Retina (tissue), 1 donor: ENCODE measurements around the gene NAALADL2.
"Not testable (repeated sequence)": the region's sequence is repeated elsewhere in the genome, so short reads cannot be mapped to it uniquely, and the experiment has no call there.

Experiments
- DNase-seq: peaks from one replicate; pipeline ENCODE4 v3.0.0-alpha.2; 2016

Gene NAALADL2

DNA sequence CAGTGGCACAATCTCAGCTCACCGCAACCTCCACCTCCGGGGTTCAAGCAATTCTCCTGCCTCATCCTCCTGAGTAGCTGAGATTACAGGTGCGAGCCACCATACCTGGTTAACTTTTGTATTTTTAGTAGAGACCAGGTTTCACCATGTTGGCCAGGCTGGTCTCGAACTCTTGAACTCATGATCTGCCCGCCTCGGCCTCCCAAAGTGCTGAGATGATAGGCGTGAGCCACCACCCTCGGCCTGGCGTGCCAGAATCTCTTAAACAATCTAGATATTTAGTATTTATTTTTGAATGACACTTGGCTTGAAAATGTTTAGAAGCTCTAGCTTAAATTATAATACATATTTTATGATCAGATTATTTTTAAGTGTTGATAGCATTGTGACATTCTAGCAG lies 755.0 kb downstream of the NAALADL2 start:
- DNase-seq, result not testable (repeated sequence)

GRCh38 chr3:175617247-175617646 lies 758.1 kb downstream of the NAALADL2 start:
- DNase-seq, result no peak

GRCh38 chr3:175619369-175619768 lies 760.2 kb downstream of the NAALADL2 start:
- no peak for DNase-seq

GRCh38 chr3:175620093-175620492 lies 761.0 kb downstream of the NAALADL2 start:
- no peak for DNase-seq

DNA sequence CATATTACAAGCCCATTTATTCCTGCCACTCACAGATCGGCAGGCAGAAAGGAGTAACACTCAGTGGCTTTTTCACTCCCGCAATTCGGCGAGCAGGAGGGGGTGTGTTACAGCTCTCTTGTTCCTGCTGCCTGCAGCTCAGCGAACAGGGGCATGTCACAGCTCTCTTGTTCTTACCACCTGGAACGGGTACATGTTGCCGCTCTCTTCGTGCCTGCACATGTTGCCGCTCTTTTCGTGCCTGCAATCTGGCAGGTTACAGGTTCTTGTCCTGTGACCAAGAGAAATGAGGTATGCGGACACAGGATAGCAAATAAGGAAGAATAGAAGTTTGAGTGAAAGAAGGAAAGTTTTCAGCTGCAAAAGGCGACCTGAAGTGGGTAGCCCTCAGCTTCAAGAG lies 761.4 kb downstream of the NAALADL2 start:
- no peak for DNase-seq

- DNase-seq, result no peak
These were observed 781.8 kb downstream of the NAALADL2 start for GRCh38 chr3:175640958-175641357.

DNA sequence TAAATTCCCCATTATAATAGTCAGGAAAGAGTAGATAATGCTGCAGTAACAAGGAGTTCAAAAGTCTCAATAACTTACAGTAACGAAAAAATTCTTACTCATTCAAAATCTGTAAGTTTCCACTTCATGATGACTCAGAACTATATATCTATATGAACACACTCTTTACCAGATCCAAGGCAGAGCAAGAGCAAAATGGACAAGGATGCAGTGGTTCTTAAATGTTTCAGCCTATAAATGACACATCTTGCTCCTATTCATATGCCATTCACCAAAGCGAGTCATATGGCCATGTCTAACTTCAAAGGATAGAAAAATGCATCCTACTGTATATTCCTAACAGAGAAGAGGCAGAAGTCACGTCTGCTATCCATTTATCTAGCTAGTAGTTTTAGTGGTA lies 787.7 kb downstream of the NAALADL2 start:
- DNase-seq, result no peak

GRCh38 chr3:175648899-175649298 lies 789.8 kb downstream of the NAALADL2 start:
- no peak for DNase-seq

DNA sequence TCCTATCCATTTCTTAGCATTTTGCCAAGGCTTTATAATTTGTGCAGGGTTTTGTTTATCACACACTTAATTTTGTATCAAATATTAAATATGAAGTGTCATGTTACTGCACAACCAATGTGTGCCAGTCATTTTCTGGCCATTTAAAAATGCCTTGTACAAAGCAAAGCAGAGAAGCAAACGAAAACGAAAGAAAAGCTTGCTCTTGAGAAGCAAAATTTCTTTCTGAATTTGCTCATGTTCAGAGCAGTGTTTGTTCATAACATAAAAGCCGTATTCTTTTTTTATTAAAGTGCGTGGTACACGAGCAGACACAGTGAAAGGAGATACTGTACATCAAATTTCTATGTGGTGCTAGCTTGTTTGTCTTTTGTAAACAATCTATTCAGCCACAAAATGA lies 792.6 kb downstream of the NAALADL2 start:
- DNase-seq, result no peak

DNA sequence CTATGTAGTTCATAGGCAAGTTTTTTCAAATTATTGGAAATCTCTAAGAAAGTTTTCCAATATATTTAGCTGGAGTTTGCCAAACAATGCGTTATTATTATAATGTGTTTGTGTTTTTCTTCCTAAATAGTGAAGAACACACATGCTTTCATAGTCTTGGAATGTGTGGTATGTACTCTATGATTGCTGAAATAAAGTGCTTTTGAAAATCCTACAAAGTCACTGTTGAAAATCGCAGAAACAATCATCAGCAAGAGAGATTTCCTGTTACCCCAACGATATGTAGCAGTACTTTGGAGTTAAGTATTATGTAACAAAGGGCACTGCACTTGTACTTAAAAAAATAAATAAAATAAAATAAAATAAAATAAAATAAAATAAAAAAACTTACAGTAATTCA lies 796.2 kb downstream of the NAALADL2 start:
- no peak for DNase-seq

- DNase-seq, result no peak
These were observed 797.3 kb downstream of the NAALADL2 start for GRCh38 chr3:175656461-175656860.

DNA sequence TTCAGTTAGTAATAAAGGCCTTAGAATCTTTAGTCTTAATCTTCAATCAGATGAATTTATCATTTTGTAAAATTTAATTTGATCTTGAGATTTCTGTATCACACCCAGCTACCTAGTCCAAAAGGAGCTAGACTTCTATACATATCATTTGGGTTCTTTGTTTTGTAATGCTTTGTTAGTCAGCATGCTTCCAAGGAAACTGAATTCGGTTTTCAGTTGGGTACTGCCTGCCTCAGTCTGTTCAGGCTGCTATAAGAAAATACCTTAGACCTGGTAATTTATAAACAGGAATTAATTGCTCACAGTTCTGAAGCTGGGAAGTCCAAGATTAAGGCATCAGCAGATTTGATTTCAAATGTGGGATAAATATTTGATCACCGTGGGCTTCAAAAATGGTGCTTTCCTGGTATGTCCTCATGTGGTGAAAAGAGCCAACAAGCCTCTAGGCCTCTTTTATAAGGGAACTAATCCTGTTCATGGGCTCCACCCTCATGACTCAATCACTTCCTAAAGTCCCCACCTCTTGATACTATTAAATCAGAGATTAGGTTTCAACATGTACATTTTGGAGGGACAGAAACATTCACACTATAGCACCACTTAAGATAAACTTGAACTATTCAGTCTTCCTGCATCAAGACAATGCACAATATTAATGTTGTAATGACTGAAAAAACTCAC lies 800.7 kb downstream of the NAALADL2 start:
- no peak for DNase-seq

- no peak for DNase-seq
These were observed 803.7 kb downstream of the NAALADL2 start for GRCh38 chr3:175662815-175663214.

GRCh38 chr3:175664911-175665310 lies 805.8 kb downstream of the NAALADL2 start:
- DNase-seq, result no peak

GRCh38 chr3:175668300-175668699 lies 809.2 kb downstream of the NAALADL2 start:
- no peak for DNase-seq

DNA sequence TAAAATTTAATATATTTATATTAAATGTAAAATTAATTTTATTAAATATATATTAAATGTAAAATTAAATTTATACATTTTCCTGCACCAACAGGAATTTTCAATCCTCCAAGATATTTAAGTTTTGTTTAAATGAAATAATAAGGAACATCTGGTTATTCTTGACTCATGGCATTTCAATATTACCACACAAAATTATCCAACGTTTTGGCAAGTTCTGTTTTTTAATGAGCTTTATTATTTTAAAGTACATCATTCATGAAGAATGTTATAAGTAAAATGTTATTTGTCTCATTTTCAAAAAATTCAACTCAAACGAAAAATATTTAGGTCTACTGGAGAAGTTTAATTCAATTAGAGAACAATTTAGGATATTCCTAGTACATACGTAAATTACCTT lies 811.4 kb downstream of the NAALADL2 start:
- no peak for DNase-seq

GRCh38 chr3:175672119-175672689 lies 813.1 kb downstream of the NAALADL2 start:
- DNase-seq, result no peak

- DNase-seq, result no peak
These were observed 820.4 kb downstream of the NAALADL2 start for GRCh38 chr3:175679568-175679967.

DNA sequence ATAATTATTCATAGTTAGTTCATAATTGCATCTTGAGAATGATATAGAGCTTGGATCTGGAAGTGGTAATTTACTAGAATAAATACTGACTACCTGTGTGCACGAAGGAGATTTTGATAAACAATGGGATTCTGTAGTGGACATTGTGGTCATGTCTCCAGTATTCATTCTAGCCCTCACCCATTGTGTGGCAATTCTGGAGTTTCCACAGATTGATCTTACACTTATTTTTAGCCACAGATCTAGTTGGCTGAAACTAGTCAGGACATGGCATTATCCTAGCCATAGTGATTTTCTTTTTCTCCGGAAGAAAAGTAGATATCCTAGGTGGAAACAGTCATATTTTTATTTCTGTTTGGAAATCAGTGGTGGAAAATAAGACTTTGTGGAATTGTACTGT lies 833.1 kb downstream of the NAALADL2 start:
- no peak for DNase-seq

- no peak for DNase-seq
These were observed 836.1 kb downstream of the NAALADL2 start for GRCh38 chr3:175695251-175695650.

DNA sequence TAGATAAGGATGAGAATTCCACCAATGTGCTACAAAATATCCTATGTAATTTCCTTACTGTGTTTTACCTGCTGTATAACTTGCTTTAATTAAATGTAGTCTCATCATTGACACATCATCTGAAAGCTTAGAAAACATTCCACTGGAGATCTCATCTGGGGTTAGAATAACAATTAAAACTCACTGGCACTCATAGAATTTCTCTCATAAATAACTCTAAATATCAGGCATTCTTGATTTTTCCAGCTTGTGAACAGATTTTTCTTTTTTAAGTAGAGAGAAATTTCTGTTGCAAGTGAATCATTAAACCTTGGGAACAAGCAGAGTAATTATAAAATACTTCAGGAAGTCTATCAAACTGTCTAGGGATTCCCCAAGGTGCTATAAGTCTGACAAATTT lies 843.8 kb downstream of the NAALADL2 start:
- DNase-seq, result no peak

- DNase-seq, result no peak
These were observed 845.4 kb downstream of the NAALADL2 start for GRCh38 chr3:175704366-175705055.

GRCh38 chr3:175713268-175713667 lies 854.1 kb downstream of the NAALADL2 start:
- DNase-seq, result no peak

DNA sequence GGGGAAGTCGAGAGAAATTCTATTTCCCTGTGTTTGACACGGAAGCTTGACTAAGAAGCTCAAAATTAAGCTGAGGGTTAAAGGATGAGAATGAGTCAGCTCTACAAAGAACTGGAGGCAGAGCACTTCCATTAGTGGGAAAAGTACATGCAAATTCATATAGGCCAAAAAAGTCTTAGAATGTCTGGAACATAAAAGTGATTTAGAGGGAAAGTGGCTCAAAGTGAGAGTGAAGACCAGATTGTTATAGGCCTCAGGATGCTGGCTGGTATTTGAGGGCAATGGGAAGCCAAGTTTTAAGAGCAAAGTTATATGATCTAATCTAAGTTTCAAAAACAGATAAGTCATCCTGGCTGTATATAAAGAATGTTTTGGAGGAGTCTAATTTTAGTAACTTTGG lies 857.3 kb downstream of the NAALADL2 start:
- DNase-seq, result no peak
